Measurements from ENCODE around the gene GPRIN1. TPM values are rescaled to one million over a fixed set of nuclear protein-coding genes. Genes with fewer than 3 reads are reported as not detected.
A peak's percentile ranks its signal among the peaks of the same experiment; 100 is the strongest.
"Not testable (repeated sequence)": the region's sequence is repeated elsewhere in the genome, so short reads cannot be mapped to it uniquely, and the experiment has no call there.

GPRIN1 gene
- total RNA-seq, 6 experiments from 2014 or later = 0.05 to 0.99 (median 0.30) TPM

DNA sequence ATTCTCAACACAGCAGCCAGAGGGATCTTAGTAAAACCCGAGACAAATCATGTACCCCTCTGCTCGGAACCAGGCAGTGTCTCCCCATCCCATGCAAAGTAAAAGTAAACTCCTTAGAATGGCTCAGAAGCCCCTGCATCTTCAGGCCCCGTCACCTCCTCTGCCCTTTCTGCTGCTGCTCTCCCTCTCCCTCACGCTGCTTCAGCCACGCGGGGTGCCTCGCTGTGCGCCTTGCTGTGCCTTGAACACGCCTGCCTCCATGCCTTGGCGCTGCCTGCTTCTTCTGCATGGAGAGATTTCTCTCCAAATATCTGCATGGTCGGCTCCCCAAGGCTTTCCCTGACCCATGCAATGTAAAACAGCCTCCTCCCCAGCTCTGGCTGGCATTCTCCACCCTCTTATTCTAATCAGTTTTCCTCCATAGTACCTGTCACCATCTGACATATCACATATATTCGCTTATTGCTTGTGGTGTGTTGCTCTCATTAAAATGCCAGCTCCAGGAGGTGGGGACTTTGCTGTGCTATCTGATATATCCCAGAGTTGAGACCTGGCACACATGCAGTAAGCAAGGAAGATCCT, 8.0 kb downstream of the GPRIN1 start:
- Histone ChIP-seq H3K4me3 (no peak overlapping the region), H3K4me1 (no peaks in the 10 kb centered on the region), H3K9me3 (no peaks in the 10 kb centered on the region), H3K27ac (no peak overlapping the region), H3K36me3 (no peaks in the 10 kb centered on the region), H3K27me3 (no peaks in the 10 kb centered on the region)
- no peak for ATAC-seq
- TF ChIP-seq POLR2A (IDR thresholded peaks at IDR 0.05) = no peak
- TF ChIP-seq, protein P1, sequence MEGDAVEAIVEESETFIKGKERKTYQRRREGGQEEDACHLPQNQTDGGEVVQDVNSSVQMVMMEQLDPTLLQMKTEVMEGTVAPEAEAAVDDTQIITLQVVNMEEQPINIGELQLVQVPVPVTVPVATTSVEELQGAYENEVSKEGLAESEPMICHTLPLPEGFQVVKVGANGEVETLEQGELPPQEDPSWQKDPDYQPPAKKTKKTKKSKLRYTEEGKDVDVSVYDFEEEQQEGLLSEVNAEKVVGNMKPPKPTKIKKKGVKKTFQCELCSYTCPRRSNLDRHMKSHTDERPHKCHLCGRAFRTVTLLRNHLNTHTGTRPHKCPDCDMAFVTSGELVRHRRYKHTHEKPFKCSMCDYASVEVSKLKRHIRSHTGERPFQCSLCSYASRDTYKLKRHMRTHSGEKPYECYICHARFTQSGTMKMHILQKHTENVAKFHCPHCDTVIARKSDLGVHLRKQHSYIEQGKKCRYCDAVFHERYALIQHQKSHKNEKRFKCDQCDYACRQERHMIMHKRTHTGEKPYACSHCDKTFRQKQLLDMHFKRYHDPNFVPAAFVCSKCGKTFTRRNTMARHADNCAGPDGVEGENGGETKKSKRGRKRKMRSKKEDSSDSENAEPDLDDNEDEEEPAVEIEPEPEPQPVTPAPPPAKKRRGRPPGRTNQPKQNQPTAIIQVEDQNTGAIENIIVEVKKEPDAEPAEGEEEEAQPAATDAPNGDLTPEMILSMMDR (IDR thresholded peaks at IDR 0.05) = no peak
- no peak for DNase-seq
- intact Hi-C loops (cut with DNase I) = no loop called here
- WGBS (ENCODE audit: insufficient coverage, low coverage, low lambda C conversion rate, missing lambda C conversion rate) = 69% methylated on average over 12 of the region's 12 CpGs

DNA sequence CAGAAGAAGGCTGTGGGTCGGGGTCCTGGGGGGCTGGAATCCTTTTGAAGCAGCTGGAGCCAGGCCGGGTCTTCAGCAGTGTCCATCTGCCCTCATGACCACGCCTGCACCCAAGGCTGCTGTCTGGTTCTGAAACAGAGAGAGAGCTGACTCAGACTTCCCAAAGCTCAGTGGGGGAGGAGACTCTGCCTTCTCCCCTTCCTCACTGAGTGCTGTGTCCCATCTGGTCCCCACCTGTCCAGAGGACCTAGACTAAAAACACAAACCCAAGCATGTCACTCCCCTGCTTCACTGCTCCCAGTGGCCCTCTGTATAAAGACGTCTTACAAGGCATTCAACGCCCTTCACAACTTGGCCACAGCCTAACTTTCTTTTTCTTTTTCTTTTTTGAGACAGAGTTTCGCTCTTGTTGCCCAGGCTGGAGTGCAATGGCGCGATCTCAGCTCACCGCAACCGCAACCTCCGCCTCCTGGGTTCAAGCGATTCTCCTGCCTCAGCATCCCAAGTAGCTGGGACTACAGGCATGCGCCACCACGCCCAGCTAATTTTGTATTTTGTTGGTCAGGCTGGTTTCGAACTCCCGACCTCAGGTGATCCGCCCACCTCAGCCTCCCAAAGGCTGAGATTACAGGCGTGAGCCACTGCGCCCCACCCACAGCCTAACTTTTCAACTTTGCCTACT, 10.1 kb downstream of the GPRIN1 start:
- H3K27ac ChIP-seq; H3K36me3 ChIP-seq; H3K27me3 ChIP-seq; ATAC-seq; intact Hi-C loops (cut with DNase I); DNase-seq; H3K4me3 ChIP-seq; H3K9me3 ChIP-seq; H3K4me1 ChIP-seq: not testable (repeated sequence)
- 90% methylated on average over 11 of the region's 19 CpGs for WGBS (ENCODE audit: insufficient coverage, low coverage, low lambda C conversion rate, missing lambda C conversion rate)

- no peaks in the 10 kb centered on the region for H3K9me3 ChIP-seq
- WGBS (ENCODE audit: insufficient coverage, low coverage, low lambda C conversion rate, missing lambda C conversion rate) = 87% methylated on average over 8 of the region's 47 CpGs
- no peaks in the 10 kb centered on the region for H3K4me1 ChIP-seq
- TF ChIP-seq POLR2A (IDR thresholded peaks at IDR 0.05) = no peak
- TF ChIP-seq, protein P1 (IDR thresholded peaks at IDR 0.05) = no peak
- no peak for ATAC-seq
- DNase-seq = peak in 1 of 3 donors; percentile 45
- intact Hi-C loops (cut with DNase I) = no loop called here
- no peaks in the 10 kb centered on the region for H3K27me3 ChIP-seq
- peak overlapping the region in 1 of 3 donors; percentile 50 for H3K4me3 ChIP-seq
- H3K27ac ChIP-seq = no peak overlapping the region
- H3K36me3 ChIP-seq = no peaks in the 10 kb centered on the region
Observed at GRCh38 chr5:176597417-176598389, 12.3 kb downstream of the GPRIN1 start.

GRCh38 chr5:176596689-176597416, 13.1 kb downstream of the GPRIN1 start:
- peak; percentile 67 to 87 (median 80) for ATAC-seq
- Histone ChIP-seq H3K4me3 (peak overlapping the region; percentile 21 to 50 (median 33)), H3K9me3 (no peaks in the 10 kb centered on the region), H3K4me1 (no peaks in the 10 kb centered on the region), H3K36me3 (no peaks in the 10 kb centered on the region), H3K27ac (no peak overlapping the region), H3K27me3 (no peaks in the 10 kb centered on the region)
- peak; percentile 57 to 65 (median 62) for DNase-seq
- TF ChIP-seq, protein P1 (IDR thresholded peaks at IDR 0.05) = peak; percentile 3 to 59 (median 28)
- TF ChIP-seq POLR2A (IDR thresholded peaks at IDR 0.05) = no peak
- 0% methylated on average over 5 of the region's 98 CpGs for WGBS (ENCODE audit: insufficient coverage, low coverage, low lambda C conversion rate, missing lambda C conversion rate)
- intact Hi-C loops (cut with DNase I) = no loop called here

Data from right lobe of liver (tissue), 6 donors.